H1 (cell line): Measurements from ENCODE around the gene ZNF804B. TPM values are rescaled to one million over a fixed set of nuclear protein-coding genes. Genes with fewer than 3 reads are reported as not detected.

Source experiments
- CTCF ChIA-PET: fragments of 300-600 bp; sonication (Branson Sonifier 250); formaldehyde crosslinking; loops from one replicate; lab custom pipeline; 2021; ENCODE audit not compliant: partially characterized antibody; lab: Charles Lee
- POLR2A ChIA-PET: fragments of 300-600 bp; sonication (Branson Sonifier 250); formaldehyde crosslinking; loops from one replicate; lab custom pipeline; 2021; ENCODE audit warnings: inconsistent platforms; ENCODE audit not compliant: partially characterized antibody; lab: Charles Lee
- DNase-seq, 2 experiments: peaks; one replicate each; pipeline versions ENCODE4 v3.0.0 to v3.0.0-alpha.2; 2010 to 2022; ENCODE audit warnings: low spot score in 2 of 2, low read depth in 1 of 2, mixed read lengths in 1 of 2
- FAIRE-seq: peaks from 2 replicates; lab custom pipeline; 2011; peaks lifted over from hg19 to GRCh38; lab: Jason Lieb, UNC
- H2AFZ ChIP-seq: 2 replicates; pipeline ENCODE4 v1.8.1; 2012; ENCODE audit warnings: low read length, inconsistent platforms
- H2AK5ac ChIP-seq: 2 replicates; pipeline ENCODE4 v1.6.1; 2013; ENCODE audit warnings: low read depth, low read length
- H2BK120ac ChIP-seq: replicated peaks from 2 replicates; pipeline ENCODE3; 2013; ENCODE audit warnings: low read depth, low read length, inconsistent platforms
- H2BK12ac ChIP-seq: 2 replicates; pipeline ENCODE4 v1.6.1; 2013; ENCODE audit warnings: low read depth, low read length
- H2BK15ac ChIP-seq: 2 replicates; pipeline ENCODE4 v1.6.1; 2013; ENCODE audit warnings: low read length
- H2BK20ac ChIP-seq: 2 replicates; pipeline ENCODE4 v1.6.1; 2013; ENCODE audit warnings: low read length
- H2BK5ac ChIP-seq: 2 replicates; pipeline ENCODE4 v1.6.1; 2013; ENCODE audit warnings: low read depth, low read length
- H3K14ac ChIP-seq: 2 replicates; pipeline ENCODE4 v1.6.1; 2013; ENCODE audit warnings: inconsistent platforms; ENCODE audit not compliant: insufficient read length
- H3K18ac ChIP-seq: 2 replicates; pipeline ENCODE4 v1.6.1; 2013; ENCODE audit warnings: low read length; ENCODE audit errors: extremely low read depth
- H3K23ac ChIP-seq: 2 replicates; pipeline ENCODE4 v1.6.1; 2013; ENCODE audit warnings: inconsistent platforms; ENCODE audit not compliant: insufficient read length
- H3K23me2 ChIP-seq: 2 replicates; pipeline ENCODE4 v1.6.1; 2013; ENCODE audit warnings: low read depth, low read length
- H3K27ac ChIP-seq: 2 replicates; pipeline ENCODE4 v1.6.1; 2011; ENCODE audit warnings: low read depth, low read length, inconsistent platforms
- H3K27me3 ChIP-seq, 4 experiments: replicated peaks in 1 of 4; 1 replicate in 1 of 4; 2 replicates in 3 of 4; pipeline versions ENCODE4 v1.6.1 to v1.8.1; 2011 to 2013; ENCODE audit warnings: low read length in 3 of 4, mild to moderate bottlenecking in 3 of 4, inconsistent platforms in 2 of 4, mixed read lengths in 2 of 4, moderate library complexity in 1 of 4; ENCODE audit not compliant: control insufficient read depth in 3 of 4, insufficient read depth in 3 of 4; ENCODE audit errors: extremely low read depth in 1 of 4
- H3K36me3 ChIP-seq, 4 experiments: 2 replicates each; pipeline versions ENCODE4 v1.6.1 to v1.8.1; 2011 to 2013; ENCODE audit warnings: mild to moderate bottlenecking in 4 of 4, low read length in 3 of 4, moderate library complexity in 2 of 4, control low read depth in 1 of 4, inconsistent platforms in 1 of 4; ENCODE audit not compliant: insufficient read depth in 4 of 4, control insufficient read depth in 2 of 4
- H3K4ac ChIP-seq: replicated peaks from 2 replicates; pipeline ENCODE3; 2013; ENCODE audit warnings: low read length, low read depth, mixed read lengths, inconsistent platforms; ENCODE audit not compliant: insufficient read length
- H3K4me1 ChIP-seq, 4 experiments: replicated peaks in 1 of 4; 1 replicate in 1 of 4; 2 replicates in 3 of 4; pipeline versions ENCODE4 v1.6.1 to v1.8.1; 2011 to 2013; ENCODE audit warnings: low read length in 3 of 4, inconsistent platforms in 2 of 4, mixed read lengths in 1 of 4; ENCODE audit not compliant: insufficient read depth in 4 of 4, control insufficient read depth in 3 of 4
- H3K4me2 ChIP-seq, 2 experiments: 2 replicates each; pipeline versions ENCODE4 v1.6.1 to v1.8.1; 2011 to 2013; ENCODE audit warnings: low read depth in 2 of 2, low read length in 2 of 2, control low read depth in 1 of 2, inconsistent platforms in 1 of 2, mild to moderate bottlenecking in 1 of 2; ENCODE audit not compliant: insufficient read depth in 1 of 2
- H3K4me3 ChIP-seq, 4 experiments: fragments of 200-600, 300-600 bp in 1 of 4; sonication (generic), shearing (Covaris generic), sonication (Bioruptor Twin) in 1 of 4; 2 replicates each; pipeline versions ENCODE4 v1.5.1 to v1.8.1; 2011 to 2016; ENCODE audit warnings: low read length in 4 of 4, low read depth in 3 of 4, control low read depth in 2 of 4, inconsistent platforms in 2 of 4, mild to moderate bottlenecking in 2 of 4, mixed read lengths in 1 of 4, moderate library complexity in 1 of 4; ENCODE audit not compliant: insufficient read depth in 2 of 4; ENCODE audit errors: extremely low read depth in 1 of 4
- H3K56ac ChIP-seq: replicated peaks from 2 replicates; pipeline ENCODE3; 2013; ENCODE audit warnings: low read depth, mild to moderate bottlenecking, mixed read lengths, low read length, inconsistent platforms; ENCODE audit not compliant: insufficient read length
- H3K79me1 ChIP-seq: 2 replicates; pipeline ENCODE4 v1.6.1; 2013; ENCODE audit warnings: low read depth, low read length, control low read depth
- H3K79me2 ChIP-seq, 2 experiments: 2 replicates each; pipeline versions ENCODE4 v1.6.1 to v1.8.1; 2012 to 2013; ENCODE audit warnings: low read length in 2 of 2, mild to moderate bottlenecking in 2 of 2, inconsistent platforms in 1 of 2; ENCODE audit not compliant: insufficient read depth in 2 of 2, control insufficient read depth in 1 of 2
- H3K9ac ChIP-seq, 4 experiments: replicated peaks in 1 of 4; 1 replicate in 1 of 4; 2 replicates in 3 of 4; pipeline versions ENCODE4 v1.6.1 to v1.8.1; 2011 to 2013; ENCODE audit warnings: low read depth in 3 of 4, low read length in 3 of 4, control low read depth in 2 of 4, mild to moderate bottlenecking in 2 of 4, moderate library complexity in 2 of 4, inconsistent platforms in 1 of 4; ENCODE audit errors: extremely low read depth in 1 of 4
- H3K9me3 ChIP-seq, 2 experiments: 2 replicates each; pipeline versions ENCODE4 v1.6.1 to v1.8.1; 2012 to 2013; ENCODE audit warnings: mild to moderate bottlenecking in 2 of 2, moderate library complexity in 2 of 2, control low read depth in 1 of 2, inconsistent platforms in 1 of 2, low read depth in 1 of 2, low read length in 1 of 2, mixed read lengths in 1 of 2; ENCODE audit not compliant: insufficient read depth in 2 of 2
- H4K20me1 ChIP-seq, 2 experiments: replicated peaks in 1 of 2; 2 replicates each; pipeline versions ENCODE3 to v1.8.1; 2011 to 2013; ENCODE audit warnings: inconsistent platforms in 2 of 2, low read length in 2 of 2, mild to moderate bottlenecking in 1 of 2; ENCODE audit not compliant: insufficient read depth in 2 of 2, control insufficient read depth in 1 of 2
- H4K5ac ChIP-seq: 2 replicates; pipeline ENCODE4 v1.6.1; 2013; ENCODE audit warnings: low read length, low read depth, mixed read lengths, inconsistent platforms; ENCODE audit not compliant: insufficient read length
- H4K8ac ChIP-seq: 2 replicates; pipeline ENCODE4 v1.8.0; 2013; ENCODE audit warnings: mild to moderate bottlenecking, moderate library complexity, low read length, inconsistent platforms; ENCODE audit not compliant: insufficient read depth; ENCODE audit errors: extremely low read depth
- H4K91ac ChIP-seq: replicated peaks from 2 replicates; pipeline ENCODE3; 2013; ENCODE audit warnings: low read length, mixed read lengths, inconsistent platforms; ENCODE audit not compliant: insufficient read length
- CEBPB ChIP-seq: IDR thresholded peaks from 2 replicates; pipeline ENCODE4 v1.6.1; 2012; ENCODE audit warnings: low read depth, low read length
- CHD2 ChIP-seq: IDR thresholded peaks from 2 replicates; pipeline ENCODE4 v1.6.1; 2012; ENCODE audit warnings: low read length, improper control_type of control experiment
- JUND ChIP-seq: IDR thresholded peaks from 2 replicates; pipeline ENCODE4 v1.6.1; 2011; ENCODE audit warnings: mild to moderate bottlenecking, improper control_type of control experiment, low read length
- MAFK ChIP-seq: IDR thresholded peaks from 2 replicates; pipeline ENCODE4 v1.6.1; 2012; ENCODE audit warnings: low read depth, mild to moderate bottlenecking, improper control_type of control experiment, low read length
- MAX ChIP-seq: IDR thresholded peaks from 2 replicates; pipeline ENCODE4 v1.6.1; 2012; ENCODE audit warnings: inconsistent platforms
- POU5F1 ChIP-seq: IDR thresholded peaks from 2 replicates; pipeline ENCODE4 v1.6.1; 2011; ENCODE audit warnings: low read depth, mild to moderate bottlenecking, low read length, moderate library complexity
- RXRA ChIP-seq: IDR thresholded peaks from 2 replicates; pipeline ENCODE4 v1.6.1; 2011; ENCODE audit warnings: low read depth, mild to moderate bottlenecking, low read length, moderate library complexity; ENCODE audit not compliant: insufficient read depth
- SP2 ChIP-seq: IDR thresholded peaks from 2 replicates; pipeline ENCODE4 v1.6.1; 2012; ENCODE audit warnings: mild to moderate bottlenecking, low read length, inconsistent platforms
- TEAD4 ChIP-seq: IDR thresholded peaks from 2 replicates; pipeline ENCODE4 v1.6.1; 2012; ENCODE audit warnings: low read depth, low read length, inconsistent platforms, mixed read lengths
- YY1 ChIP-seq: IDR thresholded peaks from 2 replicates; pipeline ENCODE4 v1.6.1; 2011; ENCODE audit warnings: low read depth, mild to moderate bottlenecking, low read length
- WGBS, 2 experiments: shearing (Covaris generic) in 1 of 2; methylation state at CpG; one replicate each; pipeline versions ENCODE4 v1.1.6 to v1.1.7; 2013 to 2015; ENCODE audit warnings: low lambda C conversion rate in 2 of 2, mixed read lengths in 2 of 2, inconsistent platforms in 1 of 2, low coverage in 1 of 2, missing lambda C conversion rate in 1 of 2; ENCODE audit not compliant: insufficient replicate concordance in 2 of 2, insufficient coverage in 1 of 2, insufficient read length in 1 of 2; ENCODE audit errors: extremely low coverage in 1 of 2, missing lambda C conversion rate in 1 of 2; 5-methylcytosine and 5-hydroxymethylcytosine counted together
- polyA plus RNA-seq, 7 experiments: library from polyadenylated mRNA; depleted of rRNA in 3 of 7; stranded (reverse) in 5 of 7; unstranded in 2 of 7; fragments of >200 nt in 5 of 7; fragments of 200-250 nt in 2 of 7; gene quantifications; 1 replicate in 5 of 7; 2 replicates in 1 of 7; 4 replicates in 1 of 7; pipeline versions ENCODE4 v1.2.1 to v1.2.3, GENCODE V29; 2011 to 2013; ENCODE audit warnings: missing spikeins in 2 of 7, mixed read lengths in 2 of 7
- total RNA-seq: library from RNA; stranded (reverse); fragmentation: NEBNext Ultra II Directional; extraction: Animal tissue kit (Norgen Biotek cat#: 25700); gene quantifications from 2 replicates; pipeline ENCODE4 v1.2.1, GENCODE V29; 2021

The ZNF804B gene
- total and polyA plus RNA-seq, 2 of the 8 experiments (the other 6 are each of a cell fraction or from before 2014, with no cell fraction given): not detected

- Histone ChIP-seq H3K18ac (no peak within 1 kb of the TSS), H3K4me2 (no peak within 1 kb of the TSS), H2AFZ (no peak within 1 kb of the TSS), H2BK120ac (no peak within 1 kb of the TSS), H3K27ac (no peak within 1 kb of the TSS), H4K8ac (no peak within 1 kb of the TSS), H3K36me3 (no peaks in the 10 kb centered on the region), H3K9ac (no peak within 1 kb of the TSS), H2BK20ac (no peak within 1 kb of the TSS), H3K4ac (no peak within 1 kb of the TSS), H3K23me2 (no peaks in the 10 kb centered on the region), H3K56ac (no peak within 1 kb of the TSS), H3K23ac (no peak within 1 kb of the TSS), H3K4me3 (no peak within 1 kb of the TSS), H3K79me2 (no peaks in the 10 kb centered on the region), H2BK12ac (no peak within 1 kb of the TSS), H3K14ac (no peak within 1 kb of the TSS), H3K79me1 (no peaks in the 10 kb centered on the region), H2BK5ac (no peak within 1 kb of the TSS), H3K4me1 (no peaks in the 10 kb centered on the region), H3K27me3 (no peaks in the 10 kb centered on the region), H3K9me3 (no peaks in the 10 kb centered on the region), H4K5ac (no peak within 1 kb of the TSS), H4K91ac (no peak within 1 kb of the TSS), H2AK5ac (no peak within 1 kb of the TSS), H4K20me1 (no peaks in the 10 kb centered on the region), H2BK15ac (no peak within 1 kb of the TSS)
- 92% methylated on average over 7 of the region's 7 CpGs; no CpG with 5 or more reads in 1 of the 2 experiments for WGBS, 2 experiments
- DNase-seq (no peak), FAIRE-seq (no peak)
- CTCF ChIA-PET: no interaction called here
- POLR2A ChIA-PET: no interaction called here
- no peak for TF ChIP-seq MAFK
- no peak for TF ChIP-seq CHD2
- no peak for TF ChIP-seq YY1
- TF ChIP-seq JUND: no peak
- no peak for TF ChIP-seq SP2
- no peak for TF ChIP-seq TEAD4
- no peak for TF ChIP-seq MAX
- TF ChIP-seq CEBPB: no peak
- no peak for TF ChIP-seq POU5F1
- TF ChIP-seq RXRA: no peak
Measured at GRCh38 chr7:88795553-88795952, 36.1 kb downstream of the ZNF804B start, which contains the start of gene TEX47. Gene TEX47, minus strand, starts transcription at chr7:88795737. Its CDS starts 795 bp downstream, at chr7:88794942.
